T-helper 2 cell (primary cell): ENCODE results near the gene PAPPA2.

ENCODE experiments used
- DNase-seq, 5 experiments: peaks; one replicate each; pipeline versions ENCODE4 v3.0.0 to v3.0.0-alpha.2; 2012 to 2022

The PAPPA2 gene

GRCh38 chr1:176504848-176505553, 42.0 kb downstream of the PAPPA2 start:
- no peak for DNase-seq

GRCh38 chr1:176512966-176513365, 50.0 kb downstream of the PAPPA2 start:
- DNase-seq = no peak

- no peak for DNase-seq
These were observed 52.3 kb downstream of the PAPPA2 start for GRCh38 chr1:176515310-176515709.

GRCh38 chr1:176517484-176517883, 54.5 kb downstream of the PAPPA2 start:
- DNase-seq = no peak

DNA sequence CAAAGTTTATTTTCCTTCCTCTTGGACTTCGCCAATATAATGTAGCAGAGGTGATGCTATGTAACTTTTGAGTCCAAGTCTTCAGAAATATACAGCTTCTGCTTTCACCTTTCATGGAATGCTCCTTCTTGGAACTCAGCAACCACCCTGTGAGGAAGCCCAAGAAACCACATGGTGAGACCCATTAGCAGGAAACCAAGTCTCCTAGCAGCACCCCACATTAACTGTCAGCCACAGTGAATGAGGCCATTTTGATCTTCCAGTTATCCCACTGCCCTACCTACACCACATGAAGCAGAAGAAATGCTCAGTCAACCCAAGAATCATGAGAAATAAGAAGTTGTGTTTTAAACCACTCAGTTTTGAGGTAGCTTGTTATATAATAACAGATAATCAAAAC, 58.2 kb downstream of the PAPPA2 start:
- DNase-seq = no peak

- DNase-seq = no peak
These were observed 59.4 kb downstream of the PAPPA2 start for GRCh38 chr1:176522310-176522845.

GRCh38 chr1:176529395-176530090, 66.6 kb downstream of the PAPPA2 start:
- no peak for DNase-seq

DNA sequence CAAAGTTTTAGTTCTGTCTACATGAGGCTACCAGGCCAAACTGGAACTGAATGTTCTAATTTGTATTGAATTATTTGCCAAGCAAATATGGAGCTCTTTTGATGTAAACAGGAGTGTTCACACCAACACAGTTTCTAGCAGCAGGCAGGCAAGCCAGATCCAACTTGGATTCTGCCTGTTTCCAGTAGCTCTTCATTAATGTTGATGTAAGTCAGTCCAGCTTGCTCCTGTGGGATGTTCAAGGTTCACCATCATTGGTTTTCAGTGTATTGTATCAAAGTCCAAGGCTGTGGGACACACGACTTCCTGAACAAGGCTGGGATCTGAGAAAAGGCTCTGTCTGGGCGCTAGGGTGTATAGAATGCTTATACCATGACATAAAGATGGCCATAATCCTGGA, 68.1 kb downstream of the PAPPA2 start:
- no peak for DNase-seq

- no peak for DNase-seq
These were observed 69.2 kb downstream of the PAPPA2 start for GRCh38 chr1:176531921-176532897.

GRCh38 chr1:176533020-176533419, 70.0 kb downstream of the PAPPA2 start:
- DNase-seq = no peak

- DNase-seq = no peak
These were observed 73.6 kb downstream of the PAPPA2 start for GRCh38 chr1:176536588-176536987.

GRCh38 chr1:176539018-176539417, 76.0 kb downstream of the PAPPA2 start:
- DNase-seq = no peak

GRCh38 chr1:176540428-176540827, 77.5 kb downstream of the PAPPA2 start:
- no peak for DNase-seq

DNA sequence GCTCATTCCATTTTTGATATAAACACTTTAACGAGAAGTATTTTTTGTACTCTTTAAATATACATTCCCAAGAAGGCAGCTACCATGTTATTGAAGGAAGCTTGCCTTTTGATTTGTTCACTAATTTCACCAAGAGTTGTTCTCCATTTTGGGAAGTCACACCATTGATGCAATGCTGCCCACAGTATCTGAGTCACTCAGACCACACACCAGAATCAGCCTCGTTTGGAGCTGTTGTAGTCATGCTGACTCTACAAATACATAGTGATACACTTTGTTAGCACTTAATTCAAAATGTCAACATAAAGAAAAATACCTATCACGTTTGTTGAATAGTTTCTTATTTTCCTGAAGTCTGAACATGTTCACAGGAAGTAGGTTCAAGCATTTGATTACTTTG, 78.7 kb downstream of the PAPPA2 start:
- DNase-seq = no peak

- no peak for DNase-seq
These were observed 79.4 kb downstream of the PAPPA2 start for GRCh38 chr1:176542352-176542751.

DNA sequence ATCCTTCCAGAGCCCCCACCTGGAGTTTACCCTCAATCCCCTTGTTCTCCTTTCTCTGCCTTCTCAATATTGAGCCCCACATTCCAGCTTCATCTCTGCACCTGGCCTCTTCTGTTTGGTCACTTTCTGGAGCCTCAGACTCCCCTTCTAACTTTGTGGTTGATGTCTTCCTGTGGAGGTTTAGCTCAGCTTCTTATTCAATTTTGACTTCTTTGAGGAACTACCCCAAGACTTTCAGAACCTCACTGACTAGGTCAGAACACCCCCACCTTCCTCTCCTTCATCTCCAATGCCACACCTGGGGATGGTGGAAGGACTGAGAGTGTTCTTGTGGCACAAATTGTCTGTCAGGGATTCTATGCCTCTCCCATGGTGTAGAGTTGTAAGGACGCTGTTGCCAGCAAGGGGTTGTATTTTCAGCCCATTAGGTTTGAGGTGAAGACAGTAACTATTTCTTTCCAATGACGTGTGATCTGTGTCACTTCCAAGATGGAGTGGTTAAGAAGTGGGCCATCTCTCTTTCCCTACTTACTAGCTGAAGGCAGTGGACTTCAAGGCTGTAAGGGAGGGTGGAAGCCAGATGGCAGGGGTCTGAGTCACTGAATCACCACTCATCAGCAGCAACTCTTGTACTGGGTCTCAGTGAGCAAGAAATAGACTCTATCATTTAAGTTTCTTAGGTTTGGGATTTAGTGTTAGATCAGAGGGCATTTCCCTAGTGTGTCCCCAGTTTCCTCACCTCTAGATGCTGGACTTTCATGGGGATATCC, 80.6 kb downstream of the PAPPA2 start:
- no peak for DNase-seq

DNA sequence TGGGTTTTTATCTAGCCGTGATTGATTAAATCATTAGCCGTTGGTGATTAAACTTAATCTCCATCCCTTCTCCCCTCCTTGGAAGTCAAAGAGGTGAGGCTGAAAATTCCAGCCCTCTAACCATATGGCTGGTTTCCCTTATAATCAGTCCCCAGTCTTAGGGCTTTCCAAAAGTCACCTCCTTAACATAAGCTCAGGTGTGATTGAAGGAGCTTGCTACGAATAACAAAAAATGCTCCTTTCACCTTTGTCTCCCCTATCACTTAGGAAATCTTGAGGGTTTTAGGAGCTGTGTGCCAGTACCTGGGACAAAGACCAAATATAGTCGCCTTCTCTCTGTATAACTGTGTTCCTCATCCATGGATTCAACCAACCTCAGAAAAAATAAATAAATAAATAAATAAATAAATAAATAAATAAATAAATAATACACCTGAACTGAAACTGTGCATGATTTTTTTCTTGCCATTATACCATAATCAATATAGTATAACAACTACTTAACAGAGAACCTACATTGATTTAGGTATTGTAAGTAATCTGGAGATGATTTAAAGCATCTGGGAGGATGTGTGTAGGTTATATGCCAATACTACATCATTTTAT, 82.2 kb downstream of the PAPPA2 start:
- no peak for DNase-seq

GRCh38 chr1:176546825-176547224, 83.8 kb downstream of the PAPPA2 start:
- DNase-seq = no peak

- DNase-seq = no peak
These were observed 88.2 kb downstream of the PAPPA2 start for GRCh38 chr1:176551146-176551545.

DNA sequence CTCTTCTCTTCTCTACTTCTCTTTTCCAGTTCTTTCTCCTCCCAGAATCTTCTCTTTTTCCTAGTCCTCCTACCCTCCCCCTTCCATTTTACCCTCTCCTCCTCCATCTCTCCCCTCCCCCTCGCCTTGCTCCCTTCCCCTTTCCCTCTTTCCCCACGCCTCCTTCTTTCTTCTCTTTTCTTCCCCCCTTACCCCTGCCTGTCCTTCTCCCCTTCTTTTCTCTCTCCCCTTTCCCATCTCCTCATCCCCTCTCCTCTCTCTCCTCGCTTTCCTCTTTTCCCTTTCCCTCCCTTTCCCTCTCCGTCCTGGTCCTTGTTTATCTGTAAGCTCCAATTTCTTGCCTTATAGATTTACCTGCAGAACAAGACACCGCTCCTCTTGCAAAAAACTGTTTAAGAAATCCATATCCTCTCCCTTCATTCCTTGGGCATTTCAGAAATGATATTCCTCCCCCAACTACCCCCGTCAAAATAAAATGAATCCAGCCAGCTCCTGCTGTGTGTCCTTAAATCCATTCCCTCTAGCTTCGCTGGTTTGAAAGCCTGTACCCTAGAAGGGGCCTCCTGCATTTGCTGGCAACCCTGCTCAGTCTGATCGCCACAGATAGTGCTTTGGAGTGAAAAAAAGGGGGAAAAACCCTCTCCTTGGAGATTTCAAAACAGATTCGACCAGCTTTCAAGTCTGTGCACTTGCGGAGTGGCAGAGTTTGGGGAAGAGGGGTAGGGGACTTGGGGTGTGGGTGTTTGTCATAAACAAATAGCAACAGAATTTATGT, 89.4 kb downstream of the PAPPA2 start:
- no peak for DNase-seq

GRCh38 chr1:176552999-176553398, 90.0 kb downstream of the PAPPA2 start:
- DNase-seq = no peak
